HepG2 (cell line): ENCODE results near the gene LDLRAD3. TPM values are rescaled to one million over a fixed set of nuclear protein-coding genes. Genes with fewer than 3 reads are reported as not detected.

Experiments
- ATAC-seq: fragments of 200-7000 bp; cut with Tn5 transposase; 3 replicates; pipeline ENCODE4 v1.9.1; 2020; ENCODE audit warnings: mild to moderate bottlenecking, moderate library complexity
- BruUV-seq: library from RNA; stranded (reverse); fragments of 400-500 nt; replicated peaks from 2 replicates; lab custom pipeline; 2021; lab: Mats Ljungman, UMichigan
- CTCF ChIA-PET: fragments of 300-600 bp; formaldehyde crosslinking; extraction: SDS; loops from one replicate; lab custom pipeline; 2021; ENCODE audit warnings: low total read pairs, inconsistent platforms, low intra/inter-chr PET ratio; lab: Yijun Ruan, JAX
- POLR2A ChIA-PET: fragments of 350-600 bp; sonication (Branson Sonifier 250); formaldehyde crosslinking; loops from one replicate; lab custom pipeline; 2020; ENCODE audit warnings: antibody characterized with exemption, inconsistent platforms; lab: Yijun Ruan, JAX
- DNase-seq: peaks from one replicate; pipeline ENCODE4 v3.0.0-alpha.2; 2015; ENCODE audit warnings: low spot score
- FAIRE-seq: peaks from 3 replicates; lab custom pipeline; 2011; peaks lifted over from hg19 to GRCh38; lab: Jason Lieb, UNC
- H2AFZ ChIP-seq: one replicate; pipeline ENCODE4 v1.6.1; 2011; ENCODE audit warnings: low read length, inconsistent platforms
- H3K27ac ChIP-seq: fragments of 300-600 bp; 3 replicates; pipeline ENCODE4 v1.8.0; 2011; ENCODE audit warnings: mixed run types, mild to moderate bottlenecking, mixed read lengths, low read length, inconsistent platforms; ENCODE audit not compliant: insufficient read depth; ENCODE audit errors: extremely low read length
- H3K27me3 ChIP-seq, 2 experiments: fragments of 200-600 bp in 1 of 2; 2 replicates in 1 of 2; 3 replicates in 1 of 2; pipeline versions ENCODE4 v1.6.0 to v1.8.0; 2011; ENCODE audit warnings: low read length in 2 of 2, mild to moderate bottlenecking in 2 of 2, moderate library complexity in 2 of 2, inconsistent platforms in 1 of 2; ENCODE audit not compliant: insufficient read depth in 2 of 2, control insufficient read depth in 1 of 2
- H3K36me3 ChIP-seq, 2 experiments: fragments of 200-600 bp in 1 of 2; replicated peaks in 1 of 2; 2 replicates in 1 of 2; 3 replicates in 1 of 2; pipeline versions ENCODE4 v1.5.1 to v1.8.0; 2011; ENCODE audit warnings: low read length in 2 of 2, inconsistent platforms in 1 of 2; ENCODE audit not compliant: insufficient read depth in 2 of 2, control insufficient read depth in 1 of 2
- H3K4me1 ChIP-seq: 2 replicates; pipeline ENCODE4 v1.5.1; 2012; ENCODE audit warnings: low read length, inconsistent platforms; ENCODE audit not compliant: insufficient read depth
- H3K4me2 ChIP-seq: 2 replicates; pipeline ENCODE4 v1.6.0; 2011; ENCODE audit warnings: low read depth, low read length, inconsistent platforms
- H3K4me3 ChIP-seq, 3 experiments: fragments of 200-600 bp in 1 of 3; sonication (generic), shearing (Covaris generic) in 1 of 3; replicated peaks in 1 of 3; 2 replicates each; pipeline ENCODE4 v1.5.1; 2011 to 2016; ENCODE audit warnings: low read length in 3 of 3, inconsistent platforms in 2 of 3, low read depth in 2 of 3, mild to moderate bottlenecking in 2 of 3, control low read depth in 1 of 3, mixed read lengths in 1 of 3; ENCODE audit not compliant: insufficient read depth in 1 of 3
- H3K79me2 ChIP-seq: one replicate; pipeline ENCODE4 v1.6.1; 2011; ENCODE audit warnings: low read length, inconsistent platforms; ENCODE audit not compliant: insufficient read depth
- H3K9ac ChIP-seq: 2 replicates; pipeline ENCODE4 v1.6.0; 2011; ENCODE audit warnings: mild to moderate bottlenecking, low read depth, low read length, inconsistent platforms; ENCODE audit not compliant: insufficient read depth
- H3K9me3 ChIP-seq: 2 replicates; pipeline ENCODE4 v1.5.1; 2012; ENCODE audit warnings: mild to moderate bottlenecking, low read length
- H4K20me1 ChIP-seq: 2 replicates; pipeline ENCODE4 v1.6.0; 2011; ENCODE audit warnings: inconsistent platforms, mild to moderate bottlenecking, low read length, moderate library complexity; ENCODE audit not compliant: insufficient read depth
- FOXK1 ChIP-seq: sonication (generic); formaldehyde crosslinking; IDR thresholded peaks from 2 replicates; pipeline ENCODE4 v1.4.0; 2020; ENCODE audit warnings: low read depth, missing genetic modification reagents, borderline replicate concordance
- HNF4A ChIP-seq: sonication (generic); formaldehyde crosslinking; IDR thresholded peaks from 2 replicates; pipeline ENCODE4 v1.4.0; 2020; ENCODE audit warnings: missing genetic modification reagents
- PHF8 ChIP-seq: sonication (generic); formaldehyde crosslinking; IDR thresholded peaks from 2 replicates; pipeline ENCODE4 v1.5.0; 2020; ENCODE audit warnings: missing genetic modification reagents
- ZBTB46 ChIP-seq: sonication (generic); formaldehyde crosslinking; IDR thresholded peaks from 2 replicates; pipeline ENCODE4 v1.4.0; 2020; ENCODE audit warnings: mild to moderate bottlenecking, missing genetic modification reagents, borderline replicate concordance
- ZC3H13 ChIP-seq: sonication (generic); formaldehyde crosslinking; IDR thresholded peaks from 2 replicates; pipeline ENCODE4 v1.8.1; 2023; ENCODE audit warnings: mild to moderate bottlenecking, missing genetic modification reagents, moderate library complexity
- ZNF580 ChIP-seq: IDR thresholded peaks from 2 replicates; pipeline ENCODE4 v1.6.1; 2016; ENCODE audit warnings: low read depth, borderline replicate concordance
- ZNF616 ChIP-seq: sonication (generic); formaldehyde crosslinking; IDR thresholded peaks from 2 replicates; pipeline ENCODE4 v1.5.0; 2020; ENCODE audit warnings: low read depth, mild to moderate bottlenecking, missing genetic modification reagents
- ZSCAN20 ChIP-seq: sonication (generic); formaldehyde crosslinking; IDR thresholded peaks from 2 replicates; pipeline ENCODE4 v1.4.0; 2020; ENCODE audit warnings: missing genetic modification reagents, mild to moderate bottlenecking, borderline replicate concordance
- ZSCAN22 ChIP-seq: sonication (generic); formaldehyde crosslinking; IDR thresholded peaks from 2 replicates; pipeline ENCODE4 v1.4.0; 2020; ENCODE audit warnings: mild to moderate bottlenecking, missing genetic modification reagents
- WGBS: methylation state at CpG from one replicate; pipeline ENCODE4 v1.1.6; 2017; ENCODE audit warnings: low lambda C conversion rate; 5-methylcytosine and 5-hydroxymethylcytosine counted together
- in situ Hi-C: cut with HindIII; loops from 2 replicates; pipeline ENCODE4 v1.10.0; 2017; ENCODE audit warnings: low pct_unique_long_range_greater_than_20kb; ENCODE audit not compliant: extremely low pct_ligation_motif_present
- intact Hi-C: fragments of 100-400 bp; cut with micrococcal nuclease; formaldehyde crosslinking; loops from one replicate; pipeline ENCODE4 v1.10.0; 2022; ENCODE audit not compliant: unreplicated experiment
- polyA plus RNA-seq, 8 experiments: library from polyadenylated mRNA; depleted of rRNA in 3 of 8; stranded (reverse) in 7 of 8; unstranded in 1 of 8; fragments of >200 nt; fragmentation: Illumina TruSeq in 4 of 8; extraction: Trizol in 4 of 8; gene quantifications; 2 replicates each; pipeline versions ENCODE4 v1.2.1 to v1.2.3, GENCODE V29; 2011 to 2016; ENCODE audit warnings: low read depth in 4 of 8, missing spikeins in 1 of 8, mixed read lengths in 1 of 8; ENCODE audit not compliant: insufficient read depth in 1 of 8
- total RNA-seq, 5 experiments: library from RNA; depleted of rRNA; stranded (reverse); fragments of >200 nt; fragmentation: Illumina TruSeq; extraction: Trizol; gene quantifications; 2 replicates each; pipeline ENCODE4 v1.2.3, GENCODE V29; 2016; ENCODE audit warnings: low read depth in 1 of 5

The LDLRAD3 gene
- total and polyA plus RNA-seq, 2 of the 13 experiments (the other 11 are each of a cell fraction or from before 2014, with no cell fraction given), result 0.50 to 0.60 TPM

- no peak for ATAC-seq
- Histone ChIP-seq H2AFZ (no peak overlapping the region), H3K4me3 (no peak overlapping the region), H3K9ac (no peak overlapping the region), H3K27me3 (no peaks in the 10 kb centered on the region), H3K27ac (no peak overlapping the region), H4K20me1 (no peaks in the 10 kb centered on the region), H3K9me3 (no peaks in the 10 kb centered on the region), H3K36me3 (no peaks in the 10 kb centered on the region), H3K4me1 (no peaks in the 10 kb centered on the region), H3K79me2 (no peaks in the 10 kb centered on the region), H3K4me2 (no peak overlapping the region)
- POLR2A ChIA-PET, result no interaction called here
- no peak for FAIRE-seq
- whole genome bisulfite sequencing, result 20% methylated on average over 4 of the region's 4 CpGs
- TF ChIP-seq ZC3H13 (CRISPR knock-in tag) (no peak), HNF4A (CRISPR knock-in tag) (no peak), ZNF580 (no peak), PHF8 (no peak), ZNF616 (CRISPR knock-in tag) (no peak)
- no peak for DNase-seq
- in situ Hi-C loops, result no loop called here
- BruUV-seq, result no TSS peak
- CTCF ChIA-PET, result no interaction called here
- intact Hi-C loops, result no loop called here
These were observed 26.2 kb upstream of the LDLRAD3 start for GRCh38 chr11:35917676-35918075.

- H3K9ac ChIP-seq, result no peak overlapping the region
- H2AFZ ChIP-seq, result no peak overlapping the region
- ATAC-seq (no peak), FAIRE-seq (no peak), DNase-seq (no peak)
- no TSS peak for BruUV-seq
- in situ Hi-C loops, result no loop called here
- H4K20me1 ChIP-seq, result no peaks in the 10 kb centered on the region
- CTCF ChIA-PET, result no interaction called here
- WGBS, result 20% methylated on average over 2 of the region's 2 CpGs
- H3K79me2 ChIP-seq, result no peaks in the 10 kb centered on the region
- no peak overlapping the region for H3K4me3 ChIP-seq
- no peaks in the 10 kb centered on the region for H3K27me3 ChIP-seq
- POLR2A ChIA-PET, result no interaction called here
- no peaks in the 10 kb centered on the region for H3K4me1 ChIP-seq
- H3K9me3 ChIP-seq, result no peaks in the 10 kb centered on the region
- no peaks in the 10 kb centered on the region for H3K36me3 ChIP-seq
- no peak overlapping the region for H3K27ac ChIP-seq
- intact Hi-C loops, result no loop called here
- H3K4me2 ChIP-seq, result no peak overlapping the region
- TF ChIP-seq ZSCAN22 (CRISPR knock-in tag), result no peak
- TF ChIP-seq ZBTB46 (CRISPR knock-in tag), result no peak
- TF ChIP-seq FOXK1 (CRISPR knock-in tag), result no peak
- TF ChIP-seq ZSCAN20 (CRISPR knock-in tag), result no peak
These were observed 25.1 kb upstream of the LDLRAD3 start for GRCh38 chr11:35918716-35919115.
